T-helper 2 cell treated with Interferon-gamma antibody and Interleukin-4, amounts not matched to agents 5 μg/mL and 100 μg/mL, for 36 hours (primary cell): ENCODE results near the gene BTBD17.

Experiments
- DNase-seq: peaks from one replicate; pipeline ENCODE4 v3.0.0; 2021; ENCODE audit warnings: low spot score
- H3K27ac Mint-ChIP-seq: one replicate; pipeline ENCODE4 v1.8.0; 2021; ENCODE audit warnings: mild to moderate bottlenecking, mixed read lengths
- H3K27me3 Mint-ChIP-seq: one replicate; pipeline ENCODE4 v1.8.0; 2021; ENCODE audit warnings: low read depth, mixed read lengths
- H3K36me3 Mint-ChIP-seq: one replicate; pipeline ENCODE4 v1.8.0; 2021; ENCODE audit warnings: low read depth, mixed read lengths
- H3K4me1 Mint-ChIP-seq: one replicate; pipeline ENCODE4 v1.8.0; 2021; ENCODE audit warnings: low read depth, mixed read lengths
- H3K4me3 Mint-ChIP-seq: one replicate; pipeline ENCODE4 v1.8.0; 2022; ENCODE audit warnings: mild to moderate bottlenecking, moderate library complexity, mixed read lengths
- H3K9me3 Mint-ChIP-seq: one replicate; pipeline ENCODE4 v1.8.0; 2021; ENCODE audit warnings: mixed read lengths

BTBD17 gene

DNA sequence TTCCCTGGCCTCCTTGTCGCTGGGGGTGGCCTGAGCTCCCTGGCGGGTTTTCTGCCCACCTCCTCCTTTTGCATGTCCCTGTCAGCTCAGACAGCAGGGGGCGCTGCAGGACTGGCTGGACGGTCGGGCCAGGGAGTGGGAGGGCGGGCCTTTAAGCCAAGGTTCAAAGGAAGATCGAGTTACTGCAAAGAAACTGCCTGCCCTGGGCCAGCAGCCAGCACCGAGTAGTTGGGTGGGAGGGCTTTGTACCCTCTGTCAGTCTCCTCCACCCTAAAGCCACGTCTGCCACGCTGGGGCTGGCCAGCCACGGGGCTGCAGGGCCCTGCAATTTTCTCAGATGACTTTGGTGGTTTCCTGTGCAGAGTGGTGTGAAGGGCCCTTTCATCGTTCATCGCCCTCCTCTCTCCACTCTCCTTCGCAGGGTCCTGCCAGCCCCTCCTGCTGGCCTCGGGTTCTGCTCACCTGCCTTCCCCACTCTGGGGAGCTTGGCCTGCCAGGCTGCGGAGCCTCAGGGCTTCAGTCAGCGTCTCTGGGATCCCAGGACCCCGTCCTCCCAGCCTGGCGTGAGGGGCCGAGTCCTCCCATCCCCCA is 17.9 kb upstream of the BTBD17 start:
- no peaks in the 10 kb centered on the region for H3K4me1 Mint-ChIP-seq
- DNase-seq = peak; percentile 84
- no peaks in the 10 kb centered on the region for H3K9me3 Mint-ChIP-seq
- H3K27me3 Mint-ChIP-seq = peaks cover 6% of the 10 kb centered on the region
- H3K4me3 Mint-ChIP-seq = no peak overlapping the region
- H3K36me3 Mint-ChIP-seq = no peaks in the 10 kb centered on the region
- H3K27ac Mint-ChIP-seq = no peak overlapping the region

DNA sequence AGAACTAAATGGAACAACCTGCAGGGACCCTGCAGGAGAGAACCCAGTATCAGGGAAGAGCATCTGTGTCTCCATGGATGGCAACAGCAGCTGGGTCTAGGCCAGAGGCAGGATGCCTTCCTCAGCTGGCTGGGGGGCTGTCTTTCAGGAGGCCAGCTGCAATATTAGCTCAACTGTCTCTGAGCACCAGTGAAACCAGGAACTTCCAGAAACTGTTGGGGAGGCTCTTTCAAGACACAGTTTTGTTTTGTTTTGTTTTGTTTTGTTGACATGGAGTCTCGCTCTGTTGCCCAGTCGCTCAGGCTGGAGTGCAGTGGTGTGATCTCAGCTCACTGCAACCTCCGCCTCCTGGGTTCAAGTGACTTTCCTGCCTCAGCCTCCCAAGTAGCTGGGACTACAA is 13.2 kb upstream of the BTBD17 start:
- Mint-ChIP-seq H3K4me1 (no peaks in the 10 kb centered on the region), H3K4me3 (no peak overlapping the region), H3K9me3 (no peaks in the 10 kb centered on the region), H3K27ac (no peak overlapping the region), H3K27me3 (no peaks in the 10 kb centered on the region), H3K36me3 (no peaks in the 10 kb centered on the region)
- DNase-seq = no peak

DNA sequence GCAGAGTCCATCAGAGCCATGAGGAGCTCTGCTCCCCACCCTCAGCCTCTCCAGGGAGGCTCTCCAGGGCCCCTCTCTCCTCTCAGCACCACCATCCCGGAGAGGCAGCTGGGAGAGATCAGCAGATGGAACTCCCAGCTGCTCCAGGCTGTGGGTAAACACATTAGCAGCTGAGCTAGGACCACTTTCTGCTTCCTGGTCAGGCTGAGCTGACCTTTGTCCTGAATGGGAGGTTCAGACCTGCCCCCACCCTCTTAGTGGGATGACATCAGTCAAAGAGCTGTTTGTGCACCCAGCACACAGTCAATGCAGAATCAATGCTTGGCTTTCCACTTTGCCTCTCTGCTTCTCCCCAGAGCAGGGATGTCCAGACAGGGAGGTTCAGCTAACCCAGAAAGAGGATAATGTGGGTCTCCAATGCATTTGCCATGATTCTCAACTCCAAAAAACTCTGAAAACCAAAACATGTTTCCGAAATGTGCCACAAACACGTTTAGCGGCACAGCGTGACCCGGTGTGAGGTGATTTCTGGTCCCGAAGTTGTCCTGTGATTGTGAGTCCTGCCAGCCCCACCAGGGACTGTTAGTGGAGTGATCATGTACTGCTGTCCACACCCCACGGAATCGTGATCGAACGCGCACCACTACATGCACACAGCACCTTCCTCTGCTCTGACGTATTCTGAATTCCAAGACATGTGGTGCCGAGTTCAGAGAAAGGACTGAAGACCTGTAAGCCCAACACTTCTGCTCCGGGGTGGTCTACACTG is 12.4 kb upstream of the BTBD17 start:
- Mint-ChIP-seq H3K4me1 (peaks cover 6% of the 10 kb centered on the region), H3K9me3 (no peaks in the 10 kb centered on the region), H3K27me3 (peaks cover 3% of the 10 kb centered on the region), H3K4me3 (no peak overlapping the region), H3K36me3 (no peaks in the 10 kb centered on the region), H3K27ac (no peak overlapping the region)
- DNase-seq = no peak

DNA sequence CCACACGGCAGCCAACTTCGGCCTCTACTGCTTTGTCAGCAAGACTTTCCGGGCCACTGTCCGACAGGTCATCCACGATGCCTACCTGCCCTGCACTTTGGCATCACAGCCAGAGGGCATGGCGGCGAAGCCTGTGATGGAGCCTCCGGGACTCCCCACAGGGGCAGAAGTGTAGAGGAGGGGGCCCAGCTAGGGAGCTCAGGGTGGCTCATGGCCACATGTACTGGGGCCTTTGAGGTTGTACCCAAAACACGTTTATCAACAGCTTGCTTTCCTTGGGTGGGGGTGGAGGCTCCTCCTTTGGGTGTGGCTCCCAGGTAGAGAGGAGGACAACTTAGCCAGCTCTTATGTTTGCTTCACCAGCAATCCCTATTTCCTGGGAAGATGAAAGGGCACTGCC is 10.8 kb upstream of the BTBD17 start:
- Mint-ChIP-seq H3K4me1 (peaks cover 11% of the 10 kb centered on the region), H3K9me3 (no peaks in the 10 kb centered on the region), H3K4me3 (no peak overlapping the region), H3K36me3 (no peaks in the 10 kb centered on the region), H3K27me3 (peaks cover 3% of the 10 kb centered on the region), H3K27ac (no peak overlapping the region)
- no peak for DNase-seq

DNA sequence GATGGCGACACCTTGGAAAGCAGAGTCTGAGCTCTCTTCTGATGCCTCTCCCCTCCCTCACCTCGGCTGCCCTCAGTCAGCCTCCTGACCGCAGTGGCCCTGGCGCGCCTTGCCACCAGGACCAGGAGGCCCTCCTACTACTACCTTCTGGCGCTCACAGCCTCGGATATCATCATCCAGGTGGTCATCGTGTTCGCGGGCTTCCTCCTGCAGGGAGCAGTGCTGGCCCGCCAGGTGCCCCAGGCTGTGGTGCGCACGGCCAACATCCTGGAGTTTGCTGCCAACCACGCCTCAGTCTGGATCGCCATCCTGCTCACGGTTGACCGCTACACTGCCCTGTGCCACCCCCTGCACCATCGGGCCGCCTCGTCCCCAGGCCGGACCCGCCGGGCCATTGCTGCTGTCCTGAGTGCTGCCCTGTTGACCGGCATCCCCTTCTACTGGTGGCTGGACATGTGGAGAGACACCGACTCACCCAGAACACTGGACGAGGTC is 10.0 kb upstream of the BTBD17 start:
- H3K36me3 Mint-ChIP-seq = no peaks in the 10 kb centered on the region
- peaks cover 3% of the 10 kb centered on the region for H3K27me3 Mint-ChIP-seq
- H3K4me1 Mint-ChIP-seq = peaks cover 11% of the 10 kb centered on the region
- no peaks in the 10 kb centered on the region for H3K9me3 Mint-ChIP-seq
- H3K27ac Mint-ChIP-seq = no peak overlapping the region
- no peak for DNase-seq
- no peak overlapping the region for H3K4me3 Mint-ChIP-seq

DNA sequence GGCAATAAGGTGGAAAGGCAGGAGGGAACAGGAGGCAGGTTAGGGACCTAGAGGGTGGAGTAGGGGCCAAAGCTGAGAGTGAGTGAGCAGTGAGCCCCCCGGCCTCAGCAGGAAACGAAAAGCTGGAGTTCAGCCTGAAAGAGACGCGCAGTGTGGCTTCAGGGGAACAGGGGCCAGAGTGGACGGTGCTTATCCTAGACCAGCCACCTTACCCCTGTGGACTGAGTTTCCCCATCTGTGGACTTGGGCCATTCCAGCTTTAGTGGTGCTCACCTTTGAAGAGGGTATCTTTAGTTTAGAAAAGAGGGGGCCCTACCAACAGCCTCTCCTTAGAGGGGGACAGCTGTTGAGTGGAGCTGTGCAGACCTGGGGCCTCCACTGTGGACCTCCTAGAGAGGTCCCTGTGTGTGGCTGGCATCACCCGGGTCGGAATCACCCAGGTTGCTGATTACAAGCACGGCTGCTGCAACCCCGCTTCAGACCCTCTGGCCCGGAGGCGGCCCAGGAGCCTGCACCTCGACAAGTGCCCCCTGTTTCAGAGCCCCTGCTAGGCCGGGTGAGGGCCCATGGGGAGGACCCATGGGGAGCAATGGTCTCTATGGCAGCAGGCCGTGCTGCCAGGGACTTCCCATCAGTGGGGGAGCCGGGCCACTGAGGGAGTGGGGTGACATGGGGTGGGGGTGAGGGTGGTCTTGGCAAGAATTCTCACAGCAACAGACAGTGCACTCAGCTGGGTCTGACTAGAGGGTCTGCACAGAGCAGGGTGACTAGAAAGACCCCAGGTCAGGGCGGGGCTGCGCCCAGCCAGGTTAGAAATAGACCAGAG is 8.2 kb upstream of the BTBD17 start:
- DNase-seq = no peak
- peaks cover 3% of the 10 kb centered on the region for H3K27me3 Mint-ChIP-seq
- peaks cover 11% of the 10 kb centered on the region for H3K4me1 Mint-ChIP-seq
- no peak overlapping the region for H3K27ac Mint-ChIP-seq
- no peaks in the 10 kb centered on the region for H3K36me3 Mint-ChIP-seq
- no peaks in the 10 kb centered on the region for H3K9me3 Mint-ChIP-seq
- H3K4me3 Mint-ChIP-seq = no peak overlapping the region

DNA sequence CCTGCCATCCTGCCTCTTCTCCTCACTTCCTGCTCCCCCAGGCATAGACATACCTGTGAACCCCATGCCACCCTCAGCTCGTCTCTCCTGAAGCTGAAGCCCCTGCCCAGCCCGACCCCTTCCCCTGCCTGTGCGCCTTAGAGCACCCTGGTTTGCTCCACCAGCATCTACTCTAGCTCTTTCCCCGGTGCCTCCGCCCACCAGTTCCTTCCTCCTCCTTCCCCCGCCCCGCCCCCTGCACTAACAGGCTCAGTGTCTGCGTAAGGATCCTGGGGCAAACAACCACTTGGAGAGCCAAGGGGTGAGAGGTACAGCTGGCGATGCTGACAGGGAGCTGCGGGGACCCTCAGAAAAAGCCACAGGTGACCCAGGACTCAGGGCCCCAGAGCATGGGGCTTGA is 7.6 kb upstream of the BTBD17 start:
- DNase-seq = peak; percentile 41
- Mint-ChIP-seq H3K27me3 (peaks cover 3% of the 10 kb centered on the region), H3K27ac (no peak overlapping the region), H3K4me1 (peaks cover 11% of the 10 kb centered on the region), H3K36me3 (no peaks in the 10 kb centered on the region), H3K9me3 (no peaks in the 10 kb centered on the region), H3K4me3 (peak overlapping the region; percentile 20)

DNA sequence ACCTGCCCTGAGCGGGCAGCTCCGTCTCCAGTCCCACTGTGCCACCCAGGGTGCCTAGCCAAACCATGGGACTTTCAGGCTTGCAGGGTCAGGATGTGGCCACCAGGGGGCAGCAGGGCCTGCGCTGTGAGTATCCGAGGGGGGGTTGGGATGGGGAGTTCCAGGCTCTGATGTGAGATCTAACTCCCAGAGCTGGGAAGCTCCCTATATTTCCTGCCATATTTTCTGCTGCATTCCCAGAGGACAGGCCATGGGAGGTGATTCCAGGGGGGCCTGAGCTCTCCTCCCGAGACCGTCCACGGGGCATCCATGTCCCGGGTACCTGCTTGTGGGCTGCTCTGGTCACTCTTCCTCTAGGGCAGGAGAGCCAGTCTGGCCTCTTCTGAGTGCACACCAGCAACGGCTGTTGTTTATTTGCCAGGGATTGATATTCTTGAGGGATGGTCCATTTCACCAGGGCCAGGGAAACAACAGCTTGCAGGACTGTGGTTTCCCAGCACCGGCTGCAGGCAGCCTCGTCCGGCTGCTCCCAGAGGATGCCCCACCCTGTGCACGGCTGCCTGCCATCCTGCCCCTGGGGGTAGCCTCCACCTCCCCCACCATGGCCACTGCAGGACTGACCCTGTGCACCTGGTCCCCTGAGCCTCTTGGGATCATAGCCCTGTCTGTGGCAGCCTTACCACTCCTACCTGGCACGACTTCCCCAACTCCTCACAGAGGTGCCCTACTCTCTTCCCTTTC is 6.8 kb upstream of the BTBD17 start:
- H3K9me3 Mint-ChIP-seq = no peaks in the 10 kb centered on the region
- peaks cover 3% of the 10 kb centered on the region for H3K27me3 Mint-ChIP-seq
- no peak overlapping the region for H3K27ac Mint-ChIP-seq
- DNase-seq = peak; percentile 64
- peak overlapping the region; percentile 20 for H3K4me3 Mint-ChIP-seq
- peaks cover 11% of the 10 kb centered on the region for H3K4me1 Mint-ChIP-seq
- H3K36me3 Mint-ChIP-seq = no peaks in the 10 kb centered on the region

DNA sequence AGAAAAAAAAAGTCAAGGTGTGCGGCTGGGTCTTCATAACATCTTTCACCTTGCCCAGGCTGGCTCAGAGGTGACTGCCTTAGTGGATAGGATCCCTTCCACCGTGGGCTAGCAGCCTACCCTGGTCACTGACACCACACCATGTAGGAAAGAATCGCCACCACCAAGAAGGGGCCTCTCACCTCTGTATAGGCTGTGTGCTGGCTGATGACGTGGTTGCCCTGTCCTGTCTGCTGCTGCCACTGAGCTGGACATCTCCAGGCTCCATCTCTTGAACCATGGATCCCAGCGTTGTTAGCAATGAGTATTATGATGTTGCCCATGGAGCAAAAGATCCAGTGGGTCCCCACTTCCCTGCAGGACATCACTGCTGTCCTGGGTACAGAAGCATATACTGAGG is 5.5 kb upstream of the BTBD17 start, which contains the start of gene GPR142:
Gene GPR142, plus strand, starts transcription at position 301 of the 400 bp plus-strand sequence. CDS start 2,035 bp downstream, outside the sequence.
- Mint-ChIP-seq H3K27me3 (peaks cover 3% of the 10 kb centered on the region), H3K9me3 (no peaks in the 10 kb centered on the region), H3K4me3 (no peak within 1 kb of the TSS), H3K4me1 (peaks cover 11% of the 10 kb centered on the region), H3K36me3 (no peaks in the 10 kb centered on the region), H3K27ac (no peak within 1 kb of the TSS)
- DNase-seq = no peak

DNA sequence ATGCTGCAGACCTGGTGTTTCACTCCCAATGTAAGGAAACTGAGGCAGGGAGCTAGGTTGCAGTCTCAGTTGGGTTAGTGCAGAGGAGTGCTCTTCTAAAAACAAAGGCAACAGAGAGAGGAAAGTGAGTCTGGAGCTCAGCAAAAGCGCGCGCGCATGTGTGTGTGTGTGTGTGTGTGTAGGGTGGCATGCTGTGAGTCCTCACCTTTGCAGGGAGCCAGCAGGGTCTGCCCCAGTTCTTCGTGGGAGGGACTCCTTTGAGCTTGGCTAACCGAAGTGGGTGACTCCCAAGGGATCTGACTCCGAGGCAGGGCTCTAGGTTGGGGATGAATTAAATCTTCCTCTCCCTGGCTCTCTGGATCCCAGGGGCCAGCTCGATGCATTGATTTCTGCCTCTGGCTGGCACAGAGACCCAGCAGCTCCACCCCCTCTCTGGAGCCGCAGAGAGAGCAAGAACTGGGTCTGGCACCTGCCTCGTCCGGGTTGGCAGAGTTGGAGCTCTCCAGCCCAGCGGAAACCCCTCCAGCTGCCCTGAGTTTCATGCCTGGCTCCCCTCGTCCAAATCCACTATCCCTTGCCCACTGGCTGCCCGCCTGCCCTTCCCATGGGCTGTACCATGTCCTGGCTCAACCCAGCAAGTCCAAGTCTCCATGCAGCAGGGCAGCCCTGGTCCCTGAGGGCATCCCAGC is 1.3 kb upstream of the BTBD17 start:
- no peak overlapping the region for H3K4me3 Mint-ChIP-seq
- H3K4me1 Mint-ChIP-seq = no peaks in the 10 kb centered on the region
- H3K9me3 Mint-ChIP-seq = no peaks in the 10 kb centered on the region
- no peaks in the 10 kb centered on the region for H3K36me3 Mint-ChIP-seq
- H3K27ac Mint-ChIP-seq = no peak overlapping the region
- peaks cover 15% of the 10 kb centered on the region for H3K27me3 Mint-ChIP-seq
- DNase-seq = no peak

DNA sequence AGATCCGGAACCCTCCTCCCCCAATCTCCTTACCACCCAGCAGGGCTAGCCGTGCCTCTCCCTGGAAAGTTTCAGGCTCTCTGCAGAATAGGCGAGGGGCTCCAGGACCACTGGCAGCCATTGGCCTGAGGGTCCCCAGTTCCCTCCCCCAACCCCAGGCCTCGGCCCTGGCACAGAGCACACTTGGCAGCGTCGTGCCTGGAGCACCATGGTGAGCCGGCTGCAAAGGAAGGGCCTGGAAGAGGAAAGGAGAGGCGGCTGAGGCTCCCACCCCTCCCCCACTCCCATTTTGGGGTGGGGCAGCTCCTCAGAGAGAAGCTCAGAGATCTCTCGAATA is 369 bp upstream of the BTBD17 start:
- Mint-ChIP-seq H3K4me3 (no peak overlapping the region), H3K27me3 (peaks cover 20% of the 10 kb centered on the region)

DNA sequence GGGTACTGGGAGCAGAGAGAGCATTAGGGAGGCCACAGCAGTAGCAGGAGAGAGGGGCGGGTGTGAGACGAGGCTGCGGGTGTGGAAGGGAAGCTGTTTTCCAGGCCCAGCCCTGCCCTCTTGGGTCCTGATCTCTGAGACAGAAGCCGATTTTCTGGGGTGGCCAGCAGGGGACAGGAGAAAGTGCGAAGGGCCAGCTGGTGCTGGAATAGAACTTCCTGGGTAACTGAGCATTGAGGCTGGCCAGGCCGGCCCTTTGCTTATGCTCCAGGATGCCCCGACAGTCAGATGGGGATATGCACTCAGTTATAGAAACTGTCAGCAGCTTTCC is 804 bp downstream of the BTBD17 start:
- no peaks in the 10 kb centered on the region for H3K4me1 Mint-ChIP-seq
- no peak overlapping the region for H3K4me3 Mint-ChIP-seq
- peaks cover 26% of the 10 kb centered on the region for H3K27me3 Mint-ChIP-seq
- no peaks in the 10 kb centered on the region for H3K36me3 Mint-ChIP-seq
- no peak overlapping the region for H3K27ac Mint-ChIP-seq
- H3K9me3 Mint-ChIP-seq = no peaks in the 10 kb centered on the region
- DNase-seq = no peak

More for the DNA sequence above, 369 bp upstream of the BTBD17 start:
- Mint-ChIP-seq H3K9me3 (no peaks in the 10 kb centered on the region), H3K4me1 (no peaks in the 10 kb centered on the region), H3K36me3 (no peaks in the 10 kb centered on the region), H3K27ac (no peak overlapping the region)
- no peak for DNase-seq

DNA sequence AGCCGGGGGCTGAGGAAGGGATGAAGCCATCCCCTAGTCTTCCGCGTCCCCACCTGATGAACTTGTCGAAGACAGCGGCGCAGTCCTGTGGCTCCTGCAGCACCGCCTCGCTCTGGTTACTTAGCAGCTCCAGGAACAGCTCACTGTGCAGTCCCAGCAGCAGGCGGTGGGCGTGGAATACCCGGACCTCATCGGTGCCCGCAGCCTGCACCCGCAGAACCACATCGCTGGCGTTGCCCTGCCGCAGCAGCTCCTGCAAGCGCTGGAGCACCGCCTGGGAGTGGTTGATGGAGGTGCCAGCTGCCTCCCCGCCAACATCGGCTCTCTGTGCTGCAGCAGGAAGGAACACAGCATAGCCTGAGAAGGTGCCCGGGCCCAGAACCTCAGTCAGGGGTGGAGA is 1.8 kb downstream of the BTBD17 start:
- H3K9me3 Mint-ChIP-seq = no peaks in the 10 kb centered on the region
- no peaks in the 10 kb centered on the region for H3K4me1 Mint-ChIP-seq
- H3K4me3 Mint-ChIP-seq = no peak overlapping the region
- no peaks in the 10 kb centered on the region for H3K36me3 Mint-ChIP-seq
- H3K27ac Mint-ChIP-seq = no peak overlapping the region
- no peak for DNase-seq
- H3K27me3 Mint-ChIP-seq = peaks cover 34% of the 10 kb centered on the region
